HG03558 (cell line): ENCODE data around the gene RUSC2.
"Not testable (repeated sequence)": the region's sequence is repeated elsewhere in the genome, so short reads cannot be mapped to it uniquely, and the experiment has no call there.

ENCODE experiments used
- ATAC-seq: cut with Tn5 transposase; IDR thresholded peaks from one replicate; pipeline ENCODE4 v1.9.1; 2021; ENCODE audit warnings: moderate number of reproducible peaks; ENCODE audit not compliant: unreplicated experiment; ENCODE audit errors: extremely low read depth

The RUSC2 gene

DNA sequence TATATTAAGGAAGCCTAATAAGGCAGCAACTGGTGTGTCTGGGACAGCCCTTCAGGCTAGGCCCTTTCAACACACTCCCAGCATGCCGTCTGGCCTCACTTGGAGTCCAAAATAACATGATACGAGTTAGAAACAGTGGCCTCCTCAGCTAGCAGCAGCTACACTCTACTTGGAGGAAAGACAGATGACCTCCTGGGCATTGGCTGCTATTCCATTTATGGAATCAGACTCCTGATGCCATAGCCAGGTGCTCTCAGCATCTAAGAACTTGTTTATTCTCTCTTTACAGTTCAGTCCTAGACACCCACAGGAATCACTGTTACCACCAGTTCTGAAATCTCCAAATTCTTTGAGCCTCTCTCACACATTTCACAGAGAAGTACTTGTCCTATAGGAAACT is 31.8 kb downstream of the RUSC2 start:
- no peak for ATAC-seq

DNA sequence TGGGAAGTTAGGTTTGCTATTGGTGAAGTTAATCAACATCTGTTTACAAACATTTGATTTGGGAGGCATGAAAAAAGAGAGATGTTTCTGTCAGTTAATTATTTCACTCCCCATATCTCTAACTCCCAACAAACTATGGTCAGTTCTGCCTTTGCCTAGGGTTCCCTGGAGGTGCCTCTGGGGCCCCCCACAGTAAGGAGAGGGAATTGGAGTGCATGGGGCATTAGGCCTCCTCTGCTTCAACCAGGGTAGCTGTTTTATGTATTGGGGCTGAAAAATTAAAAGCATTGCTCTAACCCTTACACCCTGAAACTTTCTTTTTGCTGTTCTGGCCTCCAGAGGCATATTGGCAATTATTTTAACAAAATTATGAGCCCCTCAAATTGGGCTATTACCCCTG is 32.3 kb downstream of the RUSC2 start:
- ATAC-seq: no peak

DNA sequence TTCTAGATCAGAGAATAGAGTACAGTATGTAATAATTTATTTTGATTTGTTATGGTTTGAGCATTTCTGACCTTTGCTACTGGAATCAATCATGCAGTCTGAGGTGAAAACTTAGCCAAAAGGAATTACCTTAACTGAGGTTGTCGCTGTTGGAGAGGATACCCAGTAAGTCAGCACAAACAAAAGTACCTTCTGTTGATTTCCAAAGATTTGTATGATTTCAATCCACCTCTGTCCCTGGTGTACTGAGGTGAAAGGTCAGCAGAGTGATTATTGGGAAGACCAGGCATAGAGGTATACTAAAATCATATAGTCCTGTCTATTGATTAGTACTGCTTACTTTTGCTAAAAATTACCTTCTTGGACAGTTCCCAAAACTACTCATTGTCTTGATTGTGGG is 32.8 kb downstream of the RUSC2 start:
- ATAC-seq: no peak

DNA sequence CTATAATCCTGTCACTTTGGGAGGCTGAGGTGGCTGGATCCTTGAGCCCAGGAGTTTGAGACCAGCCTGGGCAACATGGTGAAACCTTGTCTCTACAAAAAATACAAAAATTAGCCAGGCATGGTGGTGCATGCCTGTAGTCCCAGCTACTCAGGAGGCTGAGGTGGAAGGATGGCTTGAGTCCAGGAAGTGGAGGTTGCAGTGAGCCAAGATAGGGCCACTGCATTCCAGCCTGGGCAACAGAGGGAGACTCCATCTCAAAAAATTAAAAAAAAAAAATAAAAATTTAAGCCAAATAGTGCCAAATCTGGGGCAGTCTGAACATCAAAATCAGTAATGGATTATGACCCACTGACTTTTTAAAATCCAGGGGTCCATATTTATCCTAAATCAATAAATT is 33.6 kb downstream of the RUSC2 start:
- ATAC-seq: not testable (repeated sequence)

DNA sequence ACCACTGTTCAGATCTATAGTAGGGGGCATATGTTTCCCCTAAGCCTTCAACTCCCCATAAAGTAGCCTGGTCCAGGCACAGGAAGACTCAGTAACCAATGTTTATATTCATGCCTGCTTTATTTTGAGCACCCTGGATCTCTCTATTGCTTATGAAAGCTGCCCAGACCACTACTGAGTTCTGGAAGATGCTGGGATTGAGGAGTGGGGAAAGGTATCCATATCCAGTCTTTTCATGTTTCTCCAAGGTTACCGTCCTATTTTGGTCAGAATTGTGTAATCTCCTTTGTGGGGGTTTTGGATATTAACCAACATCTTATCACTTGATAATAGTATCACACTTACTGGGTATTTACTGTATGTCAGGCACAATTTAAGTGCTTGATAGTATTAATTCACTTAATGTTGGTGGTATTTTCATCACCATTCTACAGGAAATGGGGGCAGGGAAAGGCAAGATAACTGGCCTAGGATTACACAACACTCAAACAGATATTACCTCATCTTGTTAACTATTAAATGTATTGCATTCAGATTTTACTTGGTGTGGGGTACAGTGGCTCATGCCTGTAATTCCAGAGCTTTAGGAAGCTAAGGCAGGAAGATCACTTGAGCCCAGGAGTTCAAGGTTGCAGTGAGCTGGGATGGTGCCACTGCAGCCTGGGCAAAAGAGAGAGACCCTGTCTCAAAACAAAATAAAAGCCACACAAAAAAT is 36.3 kb downstream of the RUSC2 start:
- no peak for ATAC-seq

DNA sequence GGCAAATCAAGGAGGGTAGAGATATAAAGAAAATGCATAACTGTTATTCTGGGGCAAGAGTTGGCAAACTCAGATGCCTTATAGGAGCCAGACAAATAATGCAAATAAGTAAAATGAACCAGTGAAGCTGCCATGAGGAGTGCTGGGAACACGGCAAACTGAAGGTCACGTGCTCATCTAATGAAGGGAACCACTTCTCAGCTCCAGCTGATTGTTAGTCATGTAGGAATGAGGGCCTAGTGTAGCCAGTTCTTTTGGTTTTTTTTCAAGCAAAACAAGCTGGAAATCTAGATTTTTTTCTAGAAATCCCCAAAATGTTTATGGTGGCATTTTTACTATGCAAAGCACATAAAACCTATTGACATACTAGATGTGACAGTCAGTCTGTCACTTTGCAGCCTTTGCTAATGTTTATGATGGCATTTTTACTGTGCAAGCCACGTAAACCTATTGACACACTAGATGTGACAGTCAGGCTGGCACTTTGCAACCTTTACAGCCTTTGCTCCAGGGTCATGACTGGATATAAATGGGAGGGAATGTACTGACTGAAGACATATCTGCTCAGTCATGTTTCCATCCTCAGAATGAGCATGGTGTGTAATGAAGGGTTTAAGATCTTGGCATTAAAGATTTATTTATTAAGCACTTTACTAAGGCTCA is 39.4 kb downstream of the RUSC2 start:
- ATAC-seq: no peak

DNA sequence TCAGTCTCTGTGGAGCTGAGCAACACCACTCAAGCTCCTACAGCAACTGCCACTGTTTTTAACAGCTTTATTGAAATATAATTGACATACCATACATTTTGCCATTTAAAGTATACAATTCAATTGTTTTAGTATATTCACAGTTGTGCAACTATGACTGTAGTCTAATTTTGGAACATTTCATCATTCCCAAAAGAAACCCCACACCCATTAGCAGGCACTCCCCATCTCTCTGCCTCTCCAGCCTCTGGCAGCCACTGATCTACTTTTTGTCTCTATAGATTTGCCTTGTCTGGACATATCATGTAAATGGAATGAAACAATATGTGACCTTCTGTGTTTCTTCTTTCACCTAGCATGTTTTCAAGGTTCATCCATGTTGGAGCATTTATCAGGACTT is 43.5 kb downstream of the RUSC2 start:
- no peak for ATAC-seq

DNA sequence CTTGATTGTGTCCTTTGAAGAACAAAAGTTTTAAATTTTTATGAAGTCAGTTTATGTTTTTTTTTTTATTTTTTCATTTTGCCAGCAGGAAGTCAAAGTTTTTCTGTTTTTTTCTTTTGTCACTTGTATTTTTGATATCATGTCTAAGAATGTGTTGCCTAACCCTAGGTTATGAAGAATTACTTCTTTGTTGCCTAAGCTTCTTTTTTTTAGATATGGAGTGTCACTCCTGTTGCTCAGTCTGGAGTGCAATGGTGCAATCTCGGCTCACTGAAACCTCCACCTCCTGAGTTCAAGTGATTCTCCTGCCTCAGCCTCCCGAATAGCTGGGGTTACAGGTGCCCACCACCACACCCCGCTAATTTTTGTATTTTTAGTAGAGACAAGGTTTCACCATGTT is 45.0 kb downstream of the RUSC2 start:
- ATAC-seq: not testable (repeated sequence)

DNA sequence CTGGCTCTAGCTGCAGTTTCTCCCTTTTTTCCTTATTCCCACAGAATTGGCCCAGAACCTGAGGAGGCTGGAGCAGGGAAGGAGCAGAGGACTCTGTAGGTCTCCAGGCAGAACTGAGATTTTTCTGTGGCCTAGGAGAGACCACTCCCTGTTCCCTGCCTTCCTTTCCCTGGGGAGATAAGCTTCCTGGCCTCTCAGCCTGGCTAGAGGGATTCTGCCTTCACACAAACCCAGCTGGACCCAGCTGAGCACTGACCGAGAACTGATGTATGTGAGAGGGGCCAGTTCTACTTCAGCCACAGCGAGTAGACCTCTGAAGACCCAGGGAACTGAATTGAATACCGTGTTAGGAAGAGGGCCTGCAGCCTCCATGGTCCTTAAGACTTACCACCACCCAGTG is 48.0 kb downstream of the RUSC2 start:
- ATAC-seq: no peak

DNA sequence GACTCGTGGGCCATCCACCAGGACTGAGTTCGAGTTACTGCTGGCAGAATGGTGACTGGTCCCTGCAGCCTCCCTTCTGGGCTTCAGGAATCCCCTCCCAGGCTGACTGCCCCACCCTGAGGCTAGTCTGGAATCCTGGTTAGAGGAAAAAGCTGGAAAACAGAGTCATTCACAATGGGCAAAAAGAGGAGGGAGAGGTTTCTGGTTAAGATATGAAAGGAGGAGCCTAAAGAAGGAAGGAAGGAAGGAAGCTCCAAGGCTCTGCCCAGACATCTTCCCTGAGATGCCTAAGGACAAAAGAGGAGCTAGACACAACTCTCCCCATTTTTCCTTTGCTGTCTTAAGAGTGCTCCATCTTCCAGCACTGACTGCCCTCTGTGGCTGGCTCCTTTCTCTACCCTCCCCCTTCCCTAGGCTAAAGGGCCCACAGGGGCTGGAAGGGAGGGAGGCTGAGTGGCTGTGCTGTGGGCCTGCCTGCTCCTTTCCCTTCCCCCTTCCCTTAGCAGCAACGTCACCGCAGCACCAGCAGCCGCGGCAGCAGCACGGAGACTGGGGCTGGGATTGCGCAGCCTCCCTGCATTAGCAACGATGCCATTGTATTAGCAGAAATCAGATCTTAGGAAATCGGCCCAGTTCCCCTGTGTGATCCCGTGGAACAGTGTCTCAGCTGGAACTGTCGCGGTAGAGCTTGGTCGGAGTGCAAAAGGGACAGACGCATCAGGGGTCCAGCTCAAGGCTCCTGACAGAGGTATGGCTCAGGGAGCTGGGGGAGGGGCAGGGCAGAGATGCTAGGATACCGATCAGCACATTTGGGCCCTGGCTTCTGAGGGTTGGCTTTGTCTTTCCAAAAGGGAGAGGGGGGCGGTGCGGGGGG is 48.7 kb downstream of the RUSC2 start:
- no peak for ATAC-seq
